Astrocyte (in vitro differentiated cells and primary cell): ENCODE measurements around the gene LCN2. TPM values are rescaled to one million over a fixed set of nuclear protein-coding genes. Genes with fewer than 3 reads are reported as not detected.

Experiments used
- DNase-seq: peaks from one replicate; pipeline ENCODE4 v3.0.0-alpha.2; 2010; ENCODE audit warnings: low read depth
- FAIRE-seq: peaks from 2 replicates; lab custom pipeline; 2011; peaks lifted over from hg19 to GRCh38; lab: Jason Lieb, UNC
- H2AFZ ChIP-seq: 2 replicates; pipeline ENCODE4 v1.6.0; 2012; ENCODE audit warnings: low read depth, low read length, inconsistent platforms
- H3K27ac ChIP-seq: 2 replicates; pipeline ENCODE4 v1.5.1; 2011; ENCODE audit warnings: low read depth, low read length, inconsistent platforms
- H3K27me3 ChIP-seq: 2 replicates; pipeline ENCODE4 v1.6.0; 2011; ENCODE audit warnings: low read length, inconsistent platforms; ENCODE audit not compliant: insufficient read depth
- H3K36me3 ChIP-seq: 2 replicates; pipeline ENCODE4 v1.5.1; 2011; ENCODE audit warnings: low read length, inconsistent platforms; ENCODE audit not compliant: insufficient read depth
- H3K4me1 ChIP-seq: 2 replicates; pipeline ENCODE4 v1.5.1; 2011; ENCODE audit warnings: low read length, inconsistent platforms; ENCODE audit not compliant: insufficient read depth
- H3K4me2 ChIP-seq: 2 replicates; pipeline ENCODE4 v1.6.0; 2012; ENCODE audit warnings: low read length, inconsistent platforms
- H3K4me3 ChIP-seq: 2 replicates; pipeline ENCODE4 v1.5.1; 2011; ENCODE audit warnings: low read depth, mild to moderate bottlenecking, low read length, inconsistent platforms; ENCODE audit not compliant: insufficient read depth
- H3K79me2 ChIP-seq: 2 replicates; pipeline ENCODE4 v1.6.0; 2012; ENCODE audit warnings: mild to moderate bottlenecking, low read length, inconsistent platforms; ENCODE audit not compliant: insufficient read depth
- H3K9ac ChIP-seq: 2 replicates; pipeline ENCODE4 v1.6.0; 2012; ENCODE audit warnings: mild to moderate bottlenecking, low read length, inconsistent platforms
- H3K9me3 ChIP-seq: 2 replicates; pipeline ENCODE4 v1.5.1; 2012; ENCODE audit warnings: low read depth, mild to moderate bottlenecking, low read length, inconsistent platforms; ENCODE audit not compliant: insufficient read depth
- H4K20me1 ChIP-seq: 2 replicates; pipeline ENCODE4 v1.6.0; 2012; ENCODE audit warnings: low read length, inconsistent platforms; ENCODE audit not compliant: insufficient read depth
- H3K27ac Mint-ChIP-seq: one replicate; pipeline ENCODE4 v1.8.0; 2021; ENCODE audit warnings: mild to moderate bottlenecking, mixed read lengths; ENCODE audit not compliant: unreplicated experiment
- H3K27me3 Mint-ChIP-seq: one replicate; pipeline ENCODE4 v1.8.0; 2021; ENCODE audit warnings: low read depth, mixed read lengths; ENCODE audit not compliant: unreplicated experiment
- H3K36me3 Mint-ChIP-seq: one replicate; pipeline ENCODE4 v1.8.0; 2021; ENCODE audit warnings: low read depth, mixed read lengths; ENCODE audit not compliant: unreplicated experiment
- H3K4me1 Mint-ChIP-seq: one replicate; pipeline ENCODE4 v1.8.0; 2021; ENCODE audit warnings: low read depth, mixed read lengths; ENCODE audit not compliant: unreplicated experiment
- H3K4me3 Mint-ChIP-seq: one replicate; pipeline ENCODE4 v1.8.0; 2021; ENCODE audit warnings: mild to moderate bottlenecking, moderate library complexity, mixed read lengths; ENCODE audit not compliant: unreplicated experiment
- H3K9me3 Mint-ChIP-seq: one replicate; pipeline ENCODE4 v1.8.0; 2021; ENCODE audit warnings: mild to moderate bottlenecking, mixed read lengths; ENCODE audit not compliant: unreplicated experiment
- EZH2 ChIP-seq: IDR thresholded peaks from 2 replicates; pipeline ENCODE4 v1.6.1; 2012; ENCODE audit warnings: mild to moderate bottlenecking, low read length, inconsistent platforms; ENCODE audit not compliant: insufficient read depth
- total RNA-seq: library from RNA; stranded (reverse); gene quantifications from 2 replicates; pipeline ENCODE4 v1.2.1, GENCODE V29; 2021
- TF ChIP-seq, protein P1 (sequence below): IDR thresholded peaks from 2 replicates; pipeline ENCODE4 v1.5.1; 2011; ENCODE audit warnings: low read depth, mild to moderate bottlenecking, inconsistent platforms, low read length, moderate library complexity; ENCODE audit not compliant: insufficient read depth

The LCN2 gene
- total RNA-seq, 1 donor from 2014 or later, result not detected

DNA sequence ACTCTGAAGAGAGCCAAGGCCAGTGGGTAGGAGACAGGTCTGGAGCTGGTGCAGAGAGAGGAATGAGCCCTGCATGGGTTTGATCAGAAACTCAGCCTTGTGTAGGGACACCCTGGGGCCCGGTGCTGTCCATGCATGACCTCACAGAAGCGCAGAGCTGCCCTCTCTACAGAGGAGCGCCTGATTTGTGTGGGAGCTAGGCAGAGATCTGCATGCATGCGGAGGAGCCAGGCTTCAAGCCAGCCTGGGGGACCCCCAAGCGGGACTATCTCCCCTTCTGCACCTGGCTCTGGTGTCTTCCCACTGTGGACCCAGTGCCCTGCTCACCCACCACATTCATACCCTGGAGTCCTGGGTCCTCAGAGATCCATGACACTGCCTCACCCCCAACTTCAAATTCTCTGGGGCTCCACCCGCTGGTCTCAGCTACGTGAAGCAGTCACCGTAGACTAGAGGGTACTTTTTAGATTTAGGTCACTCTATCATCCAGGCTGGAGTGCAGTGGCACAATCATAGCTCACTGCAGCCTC lies 2.6 kb upstream of the LCN2 start:
- DNase-seq (no peak), FAIRE-seq (no peak)
- Histone ChIP-seq H3K27me3 (no peaks in the 10 kb centered on the region), H3K79me2 (no peaks in the 10 kb centered on the region), H3K4me3 (no peak overlapping the region), H3K9ac (no peak overlapping the region), H3K36me3 (no peaks in the 10 kb centered on the region), H3K27ac (no peak overlapping the region), H3K4me2 (no peak overlapping the region), H3K4me1 (no peaks in the 10 kb centered on the region), H4K20me1 (no peaks in the 10 kb centered on the region), H3K9me3 (no peaks in the 10 kb centered on the region), H2AFZ (no peak overlapping the region)
- Mint-ChIP-seq H3K36me3 (no peaks in the 10 kb centered on the region), H3K9me3 (no peaks in the 10 kb centered on the region), H3K27ac (no peak overlapping the region), H3K4me3 (no peak overlapping the region), H3K27me3 (peaks cover 36% of the 10 kb centered on the region), H3K4me1 (peaks cover 6% of the 10 kb centered on the region)
- TF ChIP-seq, protein P1, sequence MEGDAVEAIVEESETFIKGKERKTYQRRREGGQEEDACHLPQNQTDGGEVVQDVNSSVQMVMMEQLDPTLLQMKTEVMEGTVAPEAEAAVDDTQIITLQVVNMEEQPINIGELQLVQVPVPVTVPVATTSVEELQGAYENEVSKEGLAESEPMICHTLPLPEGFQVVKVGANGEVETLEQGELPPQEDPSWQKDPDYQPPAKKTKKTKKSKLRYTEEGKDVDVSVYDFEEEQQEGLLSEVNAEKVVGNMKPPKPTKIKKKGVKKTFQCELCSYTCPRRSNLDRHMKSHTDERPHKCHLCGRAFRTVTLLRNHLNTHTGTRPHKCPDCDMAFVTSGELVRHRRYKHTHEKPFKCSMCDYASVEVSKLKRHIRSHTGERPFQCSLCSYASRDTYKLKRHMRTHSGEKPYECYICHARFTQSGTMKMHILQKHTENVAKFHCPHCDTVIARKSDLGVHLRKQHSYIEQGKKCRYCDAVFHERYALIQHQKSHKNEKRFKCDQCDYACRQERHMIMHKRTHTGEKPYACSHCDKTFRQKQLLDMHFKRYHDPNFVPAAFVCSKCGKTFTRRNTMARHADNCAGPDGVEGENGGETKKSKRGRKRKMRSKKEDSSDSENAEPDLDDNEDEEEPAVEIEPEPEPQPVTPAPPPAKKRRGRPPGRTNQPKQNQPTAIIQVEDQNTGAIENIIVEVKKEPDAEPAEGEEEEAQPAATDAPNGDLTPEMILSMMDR, result no peak
- TF ChIP-seq EZH2, result no peak

DNA sequence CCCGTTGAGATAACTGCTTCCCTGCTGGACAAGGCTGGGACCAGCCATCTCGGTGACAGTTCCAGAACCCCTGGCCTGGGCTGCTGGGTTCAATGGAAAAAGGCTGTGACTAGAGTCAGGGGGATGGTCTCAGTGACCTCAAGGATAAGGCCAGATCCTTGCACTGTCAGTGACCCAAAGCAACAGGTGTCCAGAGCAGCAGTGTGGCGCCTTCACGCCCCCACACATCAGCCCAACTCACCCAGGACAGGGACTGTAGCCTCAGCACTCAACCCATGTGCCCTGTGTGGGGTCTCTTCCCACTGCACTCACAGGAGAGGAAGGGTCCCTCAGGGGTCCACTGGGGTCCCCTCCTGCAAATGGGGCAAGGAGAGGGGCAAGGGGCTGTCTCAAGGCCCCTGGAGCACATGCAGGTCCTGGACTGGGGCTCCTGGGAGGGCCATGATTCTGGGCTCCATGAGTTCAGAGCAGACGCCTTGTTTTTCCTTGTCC lies 698 bp upstream of the LCN2 start:
- no peaks in the 10 kb centered on the region for H3K27me3 ChIP-seq
- Mint-ChIP-seq H3K9me3 (no peaks in the 10 kb centered on the region), H3K4me3 (no peak overlapping the region), H3K4me1 (peaks cover 6% of the 10 kb centered on the region), H3K27me3 (peaks cover 42% of the 10 kb centered on the region), H3K27ac (no peak overlapping the region), H3K36me3 (no peaks in the 10 kb centered on the region)
- no peak overlapping the region for H3K27ac ChIP-seq
- H3K79me2 ChIP-seq, result no peaks in the 10 kb centered on the region
- no peaks in the 10 kb centered on the region for H3K36me3 ChIP-seq
- no peak for TF ChIP-seq EZH2
- TF ChIP-seq, protein P1, result no peak
- H3K4me2 ChIP-seq, result no peak overlapping the region
- no peak overlapping the region for H3K4me3 ChIP-seq
- no peaks in the 10 kb centered on the region for H4K20me1 ChIP-seq
- no peak for FAIRE-seq
- H3K9me3 ChIP-seq, result no peaks in the 10 kb centered on the region
- H3K9ac ChIP-seq, result no peak overlapping the region
- no peak for DNase-seq
- H2AFZ ChIP-seq, result no peak overlapping the region
- H3K4me1 ChIP-seq, result no peaks in the 10 kb centered on the region

DNA sequence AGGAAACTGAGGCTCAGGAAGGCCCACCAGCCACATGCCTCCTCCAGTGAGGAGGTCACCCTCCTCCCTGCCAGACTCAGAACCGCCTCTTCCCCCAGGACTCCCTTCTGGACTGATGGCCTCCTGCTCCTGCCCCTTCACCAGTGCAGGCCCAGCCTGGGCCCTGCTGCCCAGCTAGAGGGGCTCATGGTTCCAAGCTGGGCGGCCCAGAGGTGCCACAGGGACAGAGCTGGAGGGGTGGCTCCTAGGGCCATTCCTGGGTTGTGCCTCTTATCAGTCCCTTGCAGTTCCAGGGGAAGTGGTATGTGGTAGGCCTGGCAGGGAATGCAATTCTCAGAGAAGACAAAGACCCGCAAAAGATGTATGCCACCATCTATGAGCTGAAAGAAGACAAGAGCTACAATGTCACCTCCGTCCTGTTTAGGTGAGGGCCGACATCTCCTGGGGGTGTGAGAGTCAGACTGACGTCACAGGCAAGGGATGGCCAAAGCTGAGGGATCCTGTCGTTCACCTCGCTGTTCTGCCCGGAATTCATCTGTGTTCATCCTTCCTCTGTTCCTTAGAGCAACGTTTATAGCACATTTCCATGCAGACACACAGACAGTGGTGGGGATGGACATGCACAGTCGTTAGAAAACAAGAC lies 819 bp downstream of the LCN2 start:
- no peaks in the 10 kb centered on the region for H3K9me3 ChIP-seq
- H3K9me3 Mint-ChIP-seq, result no peaks in the 10 kb centered on the region
- no peak overlapping the region for H3K27ac Mint-ChIP-seq
- no peak overlapping the region for H2AFZ ChIP-seq
- no peak overlapping the region for H3K4me2 ChIP-seq
- FAIRE-seq (no peak), DNase-seq (no peak)
- peaks cover 6% of the 10 kb centered on the region for H3K4me1 Mint-ChIP-seq
- no peaks in the 10 kb centered on the region for H3K27me3 ChIP-seq
- peaks cover 41% of the 10 kb centered on the region for H3K27me3 Mint-ChIP-seq
- no peaks in the 10 kb centered on the region for H3K79me2 ChIP-seq
- H3K36me3 ChIP-seq, result no peaks in the 10 kb centered on the region
- no peak overlapping the region for H3K4me3 ChIP-seq
- H3K4me1 ChIP-seq, result no peaks in the 10 kb centered on the region
- no peak overlapping the region for H3K9ac ChIP-seq
- H3K27ac ChIP-seq, result no peak overlapping the region
- TF ChIP-seq, protein P1, result no peak
- TF ChIP-seq EZH2, result no peak
- H3K4me3 Mint-ChIP-seq, result no peak overlapping the region
- no peaks in the 10 kb centered on the region for H4K20me1 ChIP-seq
- no peaks in the 10 kb centered on the region for H3K36me3 Mint-ChIP-seq
